Osteoblast (primary cell): ENCODE measurements around the gene NRARP. TPM values are rescaled to one million over a fixed set of nuclear protein-coding genes. Genes with fewer than 3 reads are reported as not detected.

Source experiments
- DNase-seq: peaks from one replicate; pipeline ENCODE4 v3.0.0; 2011; ENCODE audit warnings: low spot score, mixed read lengths; ENCODE audit not compliant: insufficient read length; ENCODE audit errors: missing footprints
- H2AFZ ChIP-seq: 2 replicates; pipeline ENCODE4 v1.6.0; 2011; ENCODE audit warnings: mild to moderate bottlenecking, low read length
- H3K27ac ChIP-seq: 2 replicates; pipeline ENCODE4 v1.5.1; 2011; ENCODE audit warnings: mild to moderate bottlenecking, low read depth, low read length, moderate library complexity
- H3K27me3 ChIP-seq: 2 replicates; pipeline ENCODE4 v1.6.0; 2012; ENCODE audit warnings: mild to moderate bottlenecking, control low read depth, inconsistent platforms, low read length, moderate library complexity; ENCODE audit not compliant: insufficient read depth
- H3K36me3 ChIP-seq: 2 replicates; pipeline ENCODE4 v1.5.1; 2011; ENCODE audit warnings: mild to moderate bottlenecking, low read length, control low read depth, moderate library complexity; ENCODE audit not compliant: insufficient read depth
- H3K4me1 ChIP-seq: 2 replicates; pipeline ENCODE4 v1.5.1; 2011; ENCODE audit warnings: mild to moderate bottlenecking, low read length, control low read depth, moderate library complexity; ENCODE audit not compliant: insufficient read depth
- H3K4me2 ChIP-seq: 2 replicates; pipeline ENCODE4 v1.6.0; 2011; ENCODE audit warnings: mild to moderate bottlenecking, low read length; ENCODE audit not compliant: insufficient read depth
- H3K4me3 ChIP-seq: fragments of 200-600 bp; sonication (generic); 3 replicates; pipeline ENCODE4 v1.5.1; 2012; ENCODE audit warnings: mild to moderate bottlenecking, low read length, inconsistent platforms; ENCODE audit not compliant: insufficient read depth
- H3K79me2 ChIP-seq: 2 replicates; pipeline ENCODE4 v1.6.0; 2012; ENCODE audit warnings: mild to moderate bottlenecking, low read length, control low read depth, inconsistent platforms; ENCODE audit not compliant: insufficient read depth
- H3K9me3 ChIP-seq: 2 replicates; pipeline ENCODE4 v1.5.1; 2011; ENCODE audit warnings: low read depth, low read length, control low read depth
- H4K20me1 ChIP-seq: 2 replicates; pipeline ENCODE4 v1.6.0; 2012; ENCODE audit warnings: mild to moderate bottlenecking, low read length, control low read depth; ENCODE audit not compliant: insufficient read depth
- CTCF ChIP-seq: IDR thresholded peaks from 2 replicates; pipeline ENCODE4 v1.5.1; 2011; ENCODE audit warnings: mild to moderate bottlenecking, low read depth, low read length, moderate library complexity; ENCODE audit errors: extremely low read depth
- total RNA-seq: library from RNA; depleted of rRNA; stranded (reverse); fragments of >200 nt; gene quantifications from 2 replicates; pipeline ENCODE4 v1.2.3, GENCODE V29; 2012

The NRARP gene
- total RNA-seq, 1 donor = under 0.01 TPM

- Histone ChIP-seq H3K36me3 (peaks cover 53% of the 10 kb centered on the region), H3K4me3 (no peak overlapping the region), H4K20me1 (peaks cover 11% of the 10 kb centered on the region), H3K27ac (peak overlapping the region; percentile 45), H3K4me1 (peaks cover 20% of the 10 kb centered on the region), H3K4me2 (no peak overlapping the region), H2AFZ (no peak overlapping the region), H3K27me3 (no peaks in the 10 kb centered on the region), H3K79me2 (peaks cover 17% of the 10 kb centered on the region), H3K9me3 (no peaks in the 10 kb centered on the region)
- TF ChIP-seq CTCF = no peak
- peak; percentile 96 for DNase-seq
Measured at GRCh38 chr9:137267933-137268355, 34.1 kb downstream of the NRARP start.

GRCh38 chr9:137266585-137267453, 35.3 kb downstream of the NRARP start:
- Histone ChIP-seq H2AFZ (no peak overlapping the region), H3K27ac (no peak overlapping the region), H3K27me3 (no peaks in the 10 kb centered on the region), H4K20me1 (peaks cover 11% of the 10 kb centered on the region), H3K4me1 (peaks cover 20% of the 10 kb centered on the region), H3K9me3 (no peaks in the 10 kb centered on the region), H3K36me3 (peaks cover 45% of the 10 kb centered on the region), H3K79me2 (peaks cover 17% of the 10 kb centered on the region), H3K4me3 (no peak overlapping the region), H3K4me2 (no peak overlapping the region)
- TF ChIP-seq CTCF = no peak
- peak; percentile 60 for DNase-seq

GRCh38 chr9:137266162-137266527, 35.9 kb downstream of the NRARP start:
- TF ChIP-seq CTCF = no peak
- H3K9me3 ChIP-seq = no peaks in the 10 kb centered on the region
- no peak overlapping the region for H2AFZ ChIP-seq
- peaks cover 20% of the 10 kb centered on the region for H3K4me1 ChIP-seq
- H3K27me3 ChIP-seq = no peaks in the 10 kb centered on the region
- peaks cover 11% of the 10 kb centered on the region for H4K20me1 ChIP-seq
- no peak overlapping the region for H3K4me3 ChIP-seq
- H3K4me2 ChIP-seq = no peak overlapping the region
- H3K79me2 ChIP-seq = peaks cover 17% of the 10 kb centered on the region
- H3K36me3 ChIP-seq = peaks cover 45% of the 10 kb centered on the region
- H3K27ac ChIP-seq = no peak overlapping the region
- no peak for DNase-seq

GRCh38 chr9:137265496-137266161, 36.4 kb downstream of the NRARP start:
- Histone ChIP-seq H3K4me3 (no peak overlapping the region), H3K36me3 (peaks cover 41% of the 10 kb centered on the region), H3K4me2 (no peak overlapping the region), H4K20me1 (peaks cover 7% of the 10 kb centered on the region), H3K9me3 (no peaks in the 10 kb centered on the region), H3K27ac (no peak overlapping the region), H3K27me3 (no peaks in the 10 kb centered on the region), H2AFZ (no peak overlapping the region), H3K79me2 (peaks cover 15% of the 10 kb centered on the region), H3K4me1 (peaks cover 20% of the 10 kb centered on the region)
- no peak for TF ChIP-seq CTCF
- DNase-seq = peak; percentile 37
